Hippocampal formation (tissue), 2 donors: Measurements from ENCODE around the gene HMGXB3.

Experiments used
- DNase-seq, 2 donors: peaks; one replicate each; lab custom pipeline; 2025; lab: John Stamatoyannopoulos, UW

The HMGXB3 gene

DNA sequence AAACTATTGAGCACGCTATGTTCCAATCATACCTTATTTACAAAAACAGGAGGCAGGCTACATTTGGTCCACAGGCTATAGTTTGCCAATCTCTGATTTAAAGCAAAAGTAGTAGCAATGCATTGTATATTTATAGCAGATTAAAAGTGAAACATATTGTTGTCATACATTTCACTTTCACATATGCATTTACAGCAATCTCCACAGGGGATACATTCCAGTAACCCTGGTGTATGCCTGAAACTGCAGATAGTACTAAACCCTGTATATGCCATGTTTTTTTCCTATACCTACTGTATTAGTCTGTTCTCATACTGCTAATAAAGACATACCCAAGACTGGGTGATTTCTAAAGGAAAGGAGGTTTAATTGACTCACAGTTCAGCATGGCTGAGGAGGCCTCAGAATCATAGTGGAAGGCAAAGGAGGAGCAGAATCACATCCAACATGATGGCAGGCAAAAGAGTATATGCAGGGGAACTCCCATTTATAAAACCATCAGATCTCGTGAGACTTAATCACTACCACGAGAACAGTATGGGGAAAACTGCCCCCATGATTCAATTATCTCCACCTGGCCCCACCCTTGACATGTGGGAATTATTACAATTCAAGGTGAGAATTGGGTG, 91.7 kb downstream of the HMGXB3 start:
- no peak for DNase-seq

DNA sequence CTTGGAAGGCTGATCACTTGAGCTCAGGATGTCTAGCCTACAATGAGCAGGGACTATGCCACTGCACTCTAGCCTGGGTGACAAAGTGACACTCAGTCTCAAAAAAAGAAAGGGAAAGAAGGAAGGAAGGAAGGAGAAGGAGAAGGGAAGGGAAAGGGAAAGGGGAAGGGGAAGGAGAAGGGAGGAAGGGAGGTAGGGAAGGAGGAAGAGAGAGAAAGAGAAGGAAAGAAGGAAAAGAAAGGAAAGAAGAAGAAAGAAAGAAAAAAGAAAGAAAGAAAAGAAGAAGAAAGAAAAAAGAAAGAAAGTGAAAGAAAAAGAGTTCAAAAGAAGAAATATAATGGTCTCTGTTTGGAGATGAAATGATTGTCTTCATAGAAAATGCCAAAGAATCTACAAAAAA, 96.6 kb downstream of the HMGXB3 start:
- DNase-seq: no peak

DNA sequence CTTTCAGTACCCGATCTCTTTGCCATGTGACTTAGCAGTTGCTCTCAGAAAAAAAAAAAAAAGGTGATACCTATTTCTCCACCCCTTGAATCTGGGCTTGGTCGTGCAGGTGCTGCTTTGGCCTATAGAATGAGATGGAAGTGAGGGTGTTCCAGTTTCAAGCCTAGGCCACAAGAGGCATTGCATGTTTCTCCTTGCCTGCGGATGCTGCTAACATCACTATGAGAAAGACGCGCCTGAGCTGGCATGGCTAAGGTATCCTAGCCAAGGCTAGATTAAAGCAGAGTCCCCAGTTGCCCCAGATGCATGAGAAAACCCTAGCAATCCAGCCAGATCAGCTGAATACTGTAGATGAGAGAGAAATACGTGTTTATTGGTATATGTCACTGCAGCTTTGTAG, 100.5 kb downstream of the HMGXB3 start:
- DNase-seq: no peak
